ENCODE results near the gene GLIPR1.
"Not testable (repeated sequence)": the region's sequence is repeated elsewhere in the genome, so short reads cannot be mapped to it uniquely, and the experiment has no call there.

GRCh38 chr12:75442454-75442853 lies 38.1 kb upstream of the GLIPR1 start:
- TF ChIP-seq, protein P1, sequence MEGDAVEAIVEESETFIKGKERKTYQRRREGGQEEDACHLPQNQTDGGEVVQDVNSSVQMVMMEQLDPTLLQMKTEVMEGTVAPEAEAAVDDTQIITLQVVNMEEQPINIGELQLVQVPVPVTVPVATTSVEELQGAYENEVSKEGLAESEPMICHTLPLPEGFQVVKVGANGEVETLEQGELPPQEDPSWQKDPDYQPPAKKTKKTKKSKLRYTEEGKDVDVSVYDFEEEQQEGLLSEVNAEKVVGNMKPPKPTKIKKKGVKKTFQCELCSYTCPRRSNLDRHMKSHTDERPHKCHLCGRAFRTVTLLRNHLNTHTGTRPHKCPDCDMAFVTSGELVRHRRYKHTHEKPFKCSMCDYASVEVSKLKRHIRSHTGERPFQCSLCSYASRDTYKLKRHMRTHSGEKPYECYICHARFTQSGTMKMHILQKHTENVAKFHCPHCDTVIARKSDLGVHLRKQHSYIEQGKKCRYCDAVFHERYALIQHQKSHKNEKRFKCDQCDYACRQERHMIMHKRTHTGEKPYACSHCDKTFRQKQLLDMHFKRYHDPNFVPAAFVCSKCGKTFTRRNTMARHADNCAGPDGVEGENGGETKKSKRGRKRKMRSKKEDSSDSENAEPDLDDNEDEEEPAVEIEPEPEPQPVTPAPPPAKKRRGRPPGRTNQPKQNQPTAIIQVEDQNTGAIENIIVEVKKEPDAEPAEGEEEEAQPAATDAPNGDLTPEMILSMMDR (IDR thresholded peaks at IDR 0.05): not testable (repeated sequence)
- TF ChIP-seq POLR2A (IDR thresholded peaks at IDR 0.05; ENCODE audit: low read depth); EP300 (IDR thresholded peaks at IDR 0.05); POLR2AphosphoS5 (IDR thresholded peaks at IDR 0.05): not testable (repeated sequence)
